CD4-positive, alpha-beta T cell treated with Interleukin-4 for 4 hours (primary cell): ENCODE data around the gene PYROXD2.

ENCODE experiments used
- DNase-seq: peaks from one replicate; pipeline ENCODE4 v3.0.0-alpha.2; 2020

The PYROXD2 gene

GRCh38 chr10:98414932-98415730, at the start of gene PYROXD2:
PYROXD2 (minus strand) TSS chr10:98415182; CDS start chr10:98415135, 47 bp downstream.
- peak; percentile 63 for DNase-seq

DNA sequence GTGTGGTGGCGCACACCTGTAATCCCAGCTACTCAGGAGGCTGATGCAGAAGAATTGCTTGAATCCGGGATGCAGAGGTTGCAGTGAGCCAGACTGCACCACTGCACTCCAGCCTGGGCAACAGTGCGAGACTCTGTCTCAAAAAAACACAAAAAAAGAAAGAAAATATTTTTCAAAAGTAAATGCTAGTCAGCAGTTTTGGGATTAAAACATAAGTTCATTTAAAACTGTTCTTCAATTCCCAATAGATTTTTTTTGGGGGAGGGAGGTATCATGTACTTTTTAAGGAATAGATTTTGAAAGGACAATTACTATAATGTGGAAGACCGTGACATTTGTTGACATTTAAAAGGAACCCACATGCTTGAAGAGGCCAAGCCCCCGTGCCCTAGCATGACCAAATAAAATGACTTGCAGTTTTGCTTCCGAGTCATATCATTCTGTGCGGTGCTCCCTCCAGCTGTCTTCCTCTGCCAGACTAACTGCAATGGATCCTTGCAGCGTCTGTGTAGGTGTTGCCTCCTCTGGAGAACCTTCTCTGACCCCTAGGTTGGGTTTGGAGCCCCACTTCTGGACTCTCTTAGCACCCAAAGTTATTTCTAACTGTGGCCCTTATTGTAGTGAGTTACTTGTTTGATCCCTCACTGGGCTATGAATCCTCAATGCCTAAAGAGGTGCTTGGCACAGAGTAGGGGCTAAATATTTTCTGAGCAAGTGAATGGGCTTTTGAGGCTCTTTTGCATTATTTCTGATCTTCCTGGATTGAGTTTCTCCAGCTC, 49.2 kb upstream of the PYROXD2 start:
- DNase-seq = no peak

- DNase-seq = no peak
Measured at GRCh38 chr10:98463016-98463415, 48.0 kb upstream of the PYROXD2 start.

DNA sequence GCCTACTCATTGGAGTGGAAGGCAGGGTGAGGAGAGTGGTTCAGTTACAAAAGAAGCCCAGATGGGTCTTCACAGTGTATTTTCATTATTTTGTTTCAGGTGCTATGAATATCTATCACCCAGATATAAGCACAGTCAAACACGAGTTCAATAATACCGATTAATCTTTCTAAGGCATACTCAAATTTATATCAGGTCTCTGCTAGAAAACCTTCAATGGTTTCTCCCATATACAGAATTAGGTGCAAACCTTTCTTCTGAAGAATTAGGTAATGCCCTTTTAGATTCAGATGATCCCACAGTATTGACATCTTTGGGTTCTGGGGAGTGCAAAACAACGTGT, 46.5 kb upstream of the PYROXD2 start:
- no peak for DNase-seq

- no peak for DNase-seq
Measured at GRCh38 chr10:98460837-98461499, 46.0 kb upstream of the PYROXD2 start.

GRCh38 chr10:98458809-98459784, 44.1 kb upstream of the PYROXD2 start:
- DNase-seq = no peak

GRCh38 chr10:98457721-98458120, 42.7 kb upstream of the PYROXD2 start:
- DNase-seq = no peak

DNA sequence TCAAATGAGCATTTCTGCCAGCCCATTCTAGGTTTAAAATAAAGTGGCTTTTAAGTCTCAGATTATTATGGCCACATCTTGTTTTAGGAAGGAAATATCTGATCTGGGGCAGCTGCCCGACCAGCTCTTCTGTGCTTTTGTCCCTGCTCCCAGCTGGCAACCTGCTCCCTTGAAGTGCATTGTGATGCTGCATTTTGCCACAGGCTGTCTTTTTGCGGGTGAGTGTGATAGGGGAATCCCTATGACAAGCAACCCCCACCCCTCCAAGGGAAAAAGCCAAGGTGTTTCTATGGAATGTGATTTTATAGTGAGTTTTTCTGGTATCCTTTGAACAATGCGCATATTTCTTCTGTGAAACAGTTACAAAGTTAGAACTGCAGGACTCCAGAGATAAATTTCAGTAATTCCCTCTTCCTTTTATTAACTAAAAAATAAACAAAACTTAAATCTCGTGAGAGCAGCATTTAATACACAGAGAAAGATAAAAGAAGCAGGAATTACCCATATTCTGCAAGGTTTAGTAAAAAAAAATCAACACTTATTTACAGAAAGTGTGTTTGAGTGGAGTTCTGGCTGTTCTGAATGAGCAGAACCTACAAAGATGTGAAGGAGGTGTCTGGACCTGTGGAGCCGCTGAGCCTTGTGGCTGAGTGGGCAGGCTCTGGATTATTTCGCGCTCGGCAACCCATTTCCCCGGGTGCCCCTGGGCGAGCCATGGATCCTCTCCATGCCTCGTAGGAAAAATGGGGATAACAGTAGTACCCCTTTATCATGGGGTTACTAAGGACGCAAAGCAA, 41.9 kb upstream of the PYROXD2 start:
- no peak for DNase-seq

DNA sequence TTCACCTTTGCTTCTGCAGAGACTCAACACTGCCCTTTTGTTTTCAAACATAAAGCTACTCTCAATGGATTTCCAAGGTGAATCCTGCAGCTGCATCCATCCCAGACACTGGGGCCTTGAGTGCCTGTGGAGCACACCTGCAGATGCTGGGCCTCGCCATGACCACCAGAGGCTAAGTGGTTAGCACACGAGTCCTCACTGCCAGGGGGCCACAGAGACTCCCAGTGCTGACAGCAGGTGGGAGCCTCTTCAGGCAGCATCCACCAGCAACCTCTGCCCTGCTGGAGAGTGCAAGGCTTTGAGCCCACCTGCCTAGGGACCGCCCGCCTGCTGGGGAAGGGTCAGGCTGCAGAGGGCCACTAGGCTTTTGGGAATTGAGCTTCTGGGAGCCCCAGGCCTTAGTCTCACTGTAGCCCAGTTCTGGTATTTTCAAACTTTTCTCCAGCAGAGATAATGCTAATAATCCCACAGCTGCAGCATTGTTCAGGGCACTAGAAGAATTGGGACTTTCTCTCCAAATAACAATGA, 41.1 kb upstream of the PYROXD2 start:
- no peak for DNase-seq

- no peak for DNase-seq
Measured at GRCh38 chr10:98453729-98454128, 38.7 kb upstream of the PYROXD2 start.

DNA sequence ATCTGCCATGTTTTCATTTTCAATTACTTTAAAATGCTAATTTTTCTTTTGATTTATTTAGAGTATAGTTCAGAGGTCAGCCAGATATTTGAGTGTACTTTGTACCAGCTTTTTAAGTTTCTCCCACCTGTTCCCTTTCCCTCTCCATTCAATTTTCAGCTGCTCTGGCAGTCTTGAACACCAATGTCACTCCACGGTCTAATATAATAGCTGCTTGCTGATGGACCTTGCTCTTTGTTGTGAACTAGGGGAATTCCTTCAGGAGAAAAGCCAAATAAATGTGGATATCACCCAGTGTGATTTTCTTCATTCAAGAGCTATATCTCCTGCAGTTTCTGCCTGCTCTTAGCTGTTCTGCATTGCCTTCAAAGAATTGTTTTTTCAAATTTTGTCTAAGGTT, 35.6 kb upstream of the PYROXD2 start:
- no peak for DNase-seq

DNA sequence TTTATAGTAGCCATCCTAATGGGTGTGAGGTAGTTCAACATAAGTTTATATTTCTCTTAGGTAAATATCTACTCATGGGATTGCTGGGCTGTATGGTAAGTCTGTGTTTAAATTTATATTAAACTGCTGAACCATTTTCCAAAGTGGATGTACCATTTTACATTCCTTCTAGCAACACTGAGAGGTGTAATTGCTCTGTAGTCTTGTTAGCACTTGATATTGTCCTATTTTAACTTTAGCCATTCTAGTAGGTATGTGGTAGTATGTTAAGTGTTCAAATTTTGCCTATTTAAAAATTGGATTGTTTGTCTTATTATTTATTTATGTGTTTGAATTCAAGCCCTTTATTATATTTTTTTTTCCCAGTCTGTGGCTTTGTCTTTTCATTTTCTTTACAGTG, 34.3 kb upstream of the PYROXD2 start:
- no peak for DNase-seq

DNA sequence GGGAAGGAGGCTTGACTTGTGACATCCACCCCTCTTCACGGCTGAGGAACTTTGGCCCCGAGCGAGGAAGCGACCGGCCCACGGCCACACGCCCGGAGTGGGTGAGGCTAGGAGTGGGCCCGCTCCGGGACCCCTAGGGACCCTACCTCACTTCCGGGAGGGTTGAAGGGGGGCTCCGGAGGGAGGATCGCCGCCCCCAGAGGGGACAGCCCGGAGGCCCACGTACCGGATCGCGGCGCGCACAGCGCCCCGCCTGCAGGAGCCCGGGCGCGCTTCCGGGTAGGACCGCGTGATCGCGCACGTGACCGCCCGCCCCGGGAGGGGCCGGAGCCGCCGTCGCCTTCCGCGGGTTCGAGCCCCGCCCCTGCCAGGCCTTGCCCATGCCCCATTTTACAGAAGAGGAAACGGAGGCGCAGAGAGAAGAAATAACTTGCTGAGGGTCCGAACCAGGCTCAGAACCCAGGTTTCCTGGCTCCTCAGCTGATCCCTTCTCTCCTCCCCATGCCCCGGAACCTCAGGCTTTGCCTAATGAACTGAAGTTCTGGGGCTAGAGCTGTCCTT, 31.8 kb upstream of the PYROXD2 start, which contains the start of gene HPS1:
Gene HPS1, minus strand, starts transcription at position 275 of the 561 bp plus-strand sequence. CDS start 3,695 bp downstream, outside the sequence.
- peak; percentile 71 for DNase-seq

DNA sequence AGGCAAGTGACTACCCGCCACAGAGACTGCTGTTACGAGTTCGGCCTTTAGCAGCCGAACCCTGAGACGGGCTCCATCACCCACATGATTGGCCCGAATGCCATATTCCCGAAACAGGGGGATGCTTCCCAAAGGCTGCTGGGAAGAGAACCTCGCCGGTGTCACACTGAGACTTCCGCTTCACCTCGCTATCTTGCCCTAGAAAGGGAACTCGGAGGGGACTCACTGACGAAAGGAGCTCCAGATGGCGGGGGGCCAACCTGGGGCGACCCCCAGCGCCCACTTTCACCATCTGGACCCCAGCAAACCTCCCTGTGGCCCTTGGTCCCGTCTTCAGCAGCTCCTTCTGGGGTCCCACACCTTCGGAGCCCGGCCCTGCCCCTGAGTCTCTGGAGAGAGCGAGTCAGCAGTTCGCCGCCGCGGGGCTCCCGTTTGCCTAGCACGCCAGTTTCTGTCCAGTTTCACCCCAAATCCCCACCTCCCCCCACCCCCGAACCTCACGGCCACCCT, 31.2 kb upstream of the PYROXD2 start:
- peak; percentile 18 for DNase-seq

GRCh38 chr10:98445200-98445812, 30.3 kb upstream of the PYROXD2 start:
- DNase-seq = no peak

DNA sequence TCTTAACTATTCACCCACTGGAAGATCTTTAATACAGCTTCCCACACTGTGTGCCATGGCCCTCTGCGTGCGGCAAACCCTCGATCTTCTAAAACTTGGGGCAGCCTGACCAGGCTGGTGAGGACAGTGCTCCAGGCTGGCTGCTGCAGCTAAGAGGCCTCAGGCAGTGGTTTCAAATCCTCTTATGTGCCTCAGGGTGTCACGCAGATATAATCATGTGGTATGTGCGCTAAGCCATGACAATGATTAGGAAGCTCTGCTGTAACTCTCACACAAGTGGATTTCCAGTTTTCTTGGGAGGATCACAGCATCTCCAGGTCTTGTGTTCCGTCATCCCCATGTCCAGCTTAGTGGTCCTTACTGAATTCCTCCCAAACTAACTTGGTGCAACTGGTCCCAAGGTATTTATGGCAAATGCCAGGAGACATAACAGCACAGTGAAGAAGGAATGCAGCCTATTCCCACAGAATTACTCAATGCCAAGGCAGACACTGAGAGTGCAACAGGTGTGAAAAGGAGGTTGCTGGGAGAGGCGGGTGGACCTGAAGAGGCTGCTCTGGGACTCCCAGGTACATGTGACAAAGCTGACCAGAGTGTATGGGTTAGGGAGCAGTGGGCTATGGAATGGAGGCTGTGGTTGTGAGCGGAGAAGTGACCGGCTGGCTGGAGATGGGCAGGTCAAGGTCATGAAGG, 29.5 kb upstream of the PYROXD2 start:
- no peak for DNase-seq

DNA sequence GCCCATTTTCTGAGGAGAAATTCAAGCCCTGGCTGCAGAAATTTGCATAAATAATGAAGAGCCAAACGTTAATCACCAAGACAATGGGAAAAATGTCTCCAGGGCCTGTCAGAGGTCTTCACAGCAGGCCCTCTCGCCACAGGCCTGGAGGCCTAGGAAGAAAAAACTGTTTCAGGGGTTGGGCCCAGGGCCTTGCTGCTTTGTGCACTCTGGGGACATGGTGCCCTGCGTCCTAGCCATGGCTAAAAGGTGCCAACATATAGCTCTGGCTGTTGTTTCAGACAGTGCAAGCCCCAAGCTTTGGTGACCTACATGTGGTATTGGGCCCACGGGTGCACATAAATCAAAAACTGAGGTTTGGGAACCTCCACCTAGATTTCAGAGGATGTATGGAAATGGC, 23.7 kb upstream of the PYROXD2 start:
- no peak for DNase-seq

- DNase-seq = no peak
Measured at GRCh38 chr10:98436704-98437103, 21.7 kb upstream of the PYROXD2 start.

GRCh38 chr10:98435178-98435577, 20.2 kb upstream of the PYROXD2 start:
- DNase-seq = no peak
